HG03108 (cell line): Measurements from ENCODE around the gene MAGEA3.
"Not testable (repeated sequence)": the region's sequence is repeated elsewhere in the genome, so short reads cannot be mapped to it uniquely, and the experiment has no call there.

ENCODE experiments used
- ATAC-seq: cut with Tn5 transposase; IDR thresholded peaks from one replicate; pipeline ENCODE4 v1.9.1; 2021; ENCODE audit warnings: moderate library complexity; ENCODE audit not compliant: unreplicated experiment

Gene MAGEA3

GRCh38 chrX:152735860-152736511, 37.4 kb downstream of the MAGEA3 start:
- ATAC-seq = no peak

- not testable (repeated sequence) for ATAC-seq
These were observed 37.9 kb downstream of the MAGEA3 start for GRCh38 chrX:152736528-152736927.

- no peak for ATAC-seq
These were observed 40.0 kb downstream of the MAGEA3 start for GRCh38 chrX:152738560-152738959.
